GM06990 (cell line): ENCODE data around the gene PRDM5.

Experiments used
- DNase-seq: peaks from one replicate; pipeline ENCODE4 v3.0.0-alpha.2; 2011; ENCODE audit not compliant: insufficient read length; ENCODE audit errors: extremely low read depth
- H3K27me3 ChIP-seq: replicated peaks from 2 replicates; pipeline ENCODE4 v1.6.0; 2011; ENCODE audit warnings: low read length; ENCODE audit not compliant: control insufficient read depth, insufficient read depth
- H3K36me3 ChIP-seq: 2 replicates; pipeline ENCODE4 v1.5.1; 2011; ENCODE audit warnings: low read length; ENCODE audit not compliant: control insufficient read depth, insufficient read depth
- H3K4me3 ChIP-seq: replicated peaks from 2 replicates; pipeline ENCODE4 v1.5.1; 2011; ENCODE audit warnings: low read depth, mild to moderate bottlenecking, control low read depth, low read length
- CTCF ChIP-seq: IDR thresholded peaks from 2 replicates; pipeline ENCODE4 v1.5.1; 2011; ENCODE audit warnings: low read length, control low read depth, mild to moderate bottlenecking, inconsistent platforms; ENCODE audit not compliant: insufficient read depth, poor library complexity, severe bottlenecking

Gene PRDM5

DNA sequence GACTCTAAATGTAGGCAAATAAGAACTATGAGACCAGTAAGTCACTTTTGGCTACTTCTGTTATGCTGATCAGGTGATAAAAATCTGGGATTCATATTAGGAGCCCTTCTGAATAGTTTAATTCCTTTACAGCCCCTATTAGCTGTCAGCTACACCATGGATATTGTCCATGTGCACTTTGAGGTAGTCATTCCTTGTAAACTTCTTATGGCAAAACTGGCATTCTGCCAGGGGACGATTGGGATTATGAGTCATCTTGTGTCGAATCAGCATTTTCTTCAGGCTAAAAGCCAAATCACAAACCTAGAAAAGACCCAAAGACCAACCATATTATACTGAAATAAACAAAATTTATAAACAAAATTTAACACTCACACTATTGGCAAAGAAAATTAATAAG is 227.6 kb downstream of the PRDM5 start:
- Histone ChIP-seq H3K27me3 (no peaks in the 10 kb centered on the region), H3K4me3 (no peak overlapping the region), H3K36me3 (no peaks in the 10 kb centered on the region)
- no peak for TF ChIP-seq CTCF
- no peak for DNase-seq

DNA sequence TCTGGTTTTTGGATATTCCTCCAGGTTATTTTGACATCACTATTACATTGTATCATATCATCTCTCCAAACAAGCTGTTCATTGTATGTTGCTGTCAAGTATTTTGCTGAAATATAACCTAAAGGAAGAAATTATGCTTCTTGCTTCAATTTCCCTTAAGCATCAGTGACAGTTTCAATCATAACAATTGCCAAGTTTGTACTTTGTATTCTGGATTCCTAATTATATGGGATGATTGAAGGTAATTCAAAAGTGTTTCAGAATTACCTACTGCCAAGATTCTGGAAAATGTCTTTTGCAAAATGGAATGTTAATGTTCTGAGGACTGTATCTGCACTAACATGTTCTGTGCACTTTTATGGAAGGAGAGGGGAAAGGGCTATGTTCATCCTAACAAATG is 228.7 kb downstream of the PRDM5 start:
- no peaks in the 10 kb centered on the region for H3K36me3 ChIP-seq
- no peak overlapping the region for H3K4me3 ChIP-seq
- no peak for TF ChIP-seq CTCF
- no peak for DNase-seq
- no peaks in the 10 kb centered on the region for H3K27me3 ChIP-seq

- Histone ChIP-seq H3K36me3 (no peaks in the 10 kb centered on the region), H3K27me3 (no peaks in the 10 kb centered on the region), H3K4me3 (no peak overlapping the region)
- TF ChIP-seq CTCF, result no peak
- DNase-seq, result no peak
Observed at GRCh38 chr4:120692964-120693363, 229.6 kb downstream of the PRDM5 start.

GRCh38 chr4:120691536-120691935 is 231.0 kb downstream of the PRDM5 start:
- Histone ChIP-seq H3K27me3 (no peaks in the 10 kb centered on the region), H3K36me3 (no peaks in the 10 kb centered on the region), H3K4me3 (no peak overlapping the region)
- no peak for TF ChIP-seq CTCF
- no peak for DNase-seq

GRCh38 chr4:120691106-120691505 is 231.4 kb downstream of the PRDM5 start:
- no peaks in the 10 kb centered on the region for H3K36me3 ChIP-seq
- H3K27me3 ChIP-seq, result no peaks in the 10 kb centered on the region
- no peak overlapping the region for H3K4me3 ChIP-seq
- TF ChIP-seq CTCF, result no peak
- no peak for DNase-seq

DNA sequence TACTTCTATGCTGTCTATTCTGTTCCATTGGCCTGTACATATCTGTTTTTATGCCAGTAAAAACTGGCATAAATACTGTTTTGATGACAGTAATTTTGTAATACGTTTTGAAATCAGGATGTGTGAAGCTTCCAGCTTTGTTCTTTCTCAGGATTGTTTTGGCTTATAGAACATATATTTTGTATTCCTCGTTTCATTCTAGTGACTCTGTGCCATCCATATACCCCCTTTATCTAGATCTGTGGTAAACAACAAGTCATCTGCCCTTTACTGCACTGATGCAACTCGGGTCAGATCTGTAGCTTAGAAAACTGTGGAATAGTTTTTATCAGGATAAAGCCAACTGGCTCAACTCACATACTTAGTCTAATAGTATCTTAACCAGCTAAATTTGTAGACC is 233.7 kb downstream of the PRDM5 start:
- H3K27me3 ChIP-seq, result no peaks in the 10 kb centered on the region
- no peak overlapping the region for H3K4me3 ChIP-seq
- TF ChIP-seq CTCF, result no peak
- no peaks in the 10 kb centered on the region for H3K36me3 ChIP-seq
- DNase-seq, result no peak
